Endodermal cell (in vitro differentiated cells): ENCODE data around the gene NDFIP2. TPM values are rescaled to one million over a fixed set of nuclear protein-coding genes. Genes with fewer than 3 reads are reported as not detected.

Experiments
- DNase-seq: peaks from one replicate; pipeline ENCODE4 v3.0.0-alpha.2; 2017
- H3K27ac ChIP-seq: 2 replicates; pipeline ENCODE4 v1.5.1; 2013; ENCODE audit warnings: mild to moderate bottlenecking, low read depth, low read length, moderate library complexity
- H3K27me3 ChIP-seq: 2 replicates; pipeline ENCODE4 v1.6.1; 2013; ENCODE audit warnings: mild to moderate bottlenecking, low read length, moderate library complexity; ENCODE audit not compliant: insufficient read depth, control insufficient read depth, poor library complexity, severe bottlenecking
- H3K36me3 ChIP-seq: 2 replicates; pipeline ENCODE4 v1.7.0; 2013; ENCODE audit warnings: mild to moderate bottlenecking, low read length, moderate library complexity; ENCODE audit not compliant: control insufficient read depth, insufficient read depth
- H3K4me1 ChIP-seq: one replicate; pipeline ENCODE4 v1.7.0; 2013; ENCODE audit warnings: low read length; ENCODE audit not compliant: control insufficient read depth, insufficient read depth
- H3K4me3 ChIP-seq: 2 replicates; pipeline ENCODE4 v1.5.1; 2013; ENCODE audit warnings: mild to moderate bottlenecking, low read length, moderate library complexity
- H3K9ac ChIP-seq: 2 replicates; pipeline ENCODE4 v1.6.1; 2013; ENCODE audit warnings: mild to moderate bottlenecking, low read length, moderate library complexity; ENCODE audit not compliant: poor library complexity, severe bottlenecking; ENCODE audit errors: extremely low read depth
- H3K9me3 ChIP-seq: 2 replicates; pipeline ENCODE4 v1.6.1; 2013; ENCODE audit warnings: mild to moderate bottlenecking, low read length, moderate library complexity; ENCODE audit not compliant: control insufficient read depth
- H3K27ac Mint-ChIP-seq: 2 replicates; pipeline ENCODE4 v1.8.0; 2020; ENCODE audit warnings: mixed read lengths
- H3K27me3 Mint-ChIP-seq: 2 replicates; pipeline ENCODE4 v1.8.0; 2021; ENCODE audit warnings: mild to moderate bottlenecking, mixed read lengths; ENCODE audit not compliant: insufficient read depth
- H3K36me3 Mint-ChIP-seq: 2 replicates; pipeline ENCODE4 v1.8.0; 2020; ENCODE audit warnings: low read depth, mixed read lengths
- H3K4me1 Mint-ChIP-seq: 2 replicates; pipeline ENCODE4 v1.8.0; 2020; ENCODE audit warnings: mixed read lengths
- H3K4me3 Mint-ChIP-seq: 2 replicates; pipeline ENCODE4 v1.8.0; 2020; ENCODE audit warnings: mild to moderate bottlenecking, moderate library complexity, mixed read lengths
- H3K9me3 Mint-ChIP-seq: 2 replicates; pipeline ENCODE4 v1.8.0; 2020; ENCODE audit warnings: mild to moderate bottlenecking, mixed read lengths
- CTCF ChIP-seq: fragments of 200-600 bp; sonication (generic); conservative IDR thresholded peaks from 2 replicates; pipeline ENCODE4 v1.5.0; 2021; ENCODE audit warnings: antibody characterized with exemption, mild to moderate bottlenecking
- WGBS, 2 experiments: methylation state at CpG; one replicate each; pipeline versions ENCODE4 v1.1.5 to v1.1.7; 2013; ENCODE audit warnings: missing lambda C conversion rate in 2 of 2, mixed read lengths in 1 of 2; ENCODE audit not compliant: insufficient coverage in 1 of 2, insufficient read length in 1 of 2; 5-methylcytosine and 5-hydroxymethylcytosine counted together
- total RNA-seq, 2 donors: library from RNA; stranded (reverse); fragmentation: NEBNext Ultra II Directional in 1 of 2; extraction: Animal tissue kit (Norgen Biotek cat#: 25700) in 1 of 2; gene quantifications; 2 replicates in 1 of 2; 3 replicates in 1 of 2; pipeline ENCODE4 v1.2.1, GENCODE V29; 2021

The NDFIP2 gene
- total RNA-seq, 2 donors from 2014 or later: 27.9 to 29.2 TPM

DNA sequence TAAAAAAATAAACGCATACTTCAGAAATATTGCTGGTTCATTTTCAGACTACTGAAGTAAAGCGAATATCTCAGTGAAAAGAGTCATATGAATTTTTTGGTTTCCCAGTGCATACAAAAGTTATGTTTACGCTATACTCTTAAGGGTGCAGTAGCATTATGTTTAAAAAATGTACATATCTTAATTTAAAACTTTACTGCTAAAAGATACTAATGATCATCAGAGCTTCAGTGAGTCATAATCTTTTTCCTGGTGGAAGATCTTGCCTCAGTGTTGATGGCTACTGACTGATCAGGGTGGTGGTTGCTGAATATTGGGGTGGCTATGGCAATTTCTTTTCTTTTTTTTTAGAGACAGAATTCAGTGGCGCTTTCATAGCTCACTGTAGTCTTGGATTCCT lies 48.9 kb downstream of the NDFIP2 start:
- DNase-seq: no peak
- H3K4me3 ChIP-seq: no peak overlapping the region

GRCh38 chr13:79530270-79530669 lies 49.3 kb downstream of the NDFIP2 start:
- no peak for DNase-seq
- H3K9ac ChIP-seq: no peak overlapping the region
- H3K36me3 ChIP-seq: no peaks in the 10 kb centered on the region
- H3K27me3 ChIP-seq: no peaks in the 10 kb centered on the region
- 89 to 91% methylated on average over 1 to 2 of the region's 2 CpGs for WGBS, 2 experiments
- no peaks in the 10 kb centered on the region for H3K9me3 ChIP-seq
- no peak for TF ChIP-seq CTCF
- H3K4me3 ChIP-seq: no peak overlapping the region
- no peak overlapping the region for H3K4me3 Mint-ChIP-seq
- H3K4me1 ChIP-seq: peaks cover 6% of the 10 kb centered on the region
- peaks cover 13% of the 10 kb centered on the region for H3K4me1 Mint-ChIP-seq
- peaks cover 2% of the 10 kb centered on the region for H3K36me3 Mint-ChIP-seq
- H3K27ac Mint-ChIP-seq: no peak overlapping the region
- H3K27ac ChIP-seq: no peak overlapping the region
- no peaks in the 10 kb centered on the region for H3K9me3 Mint-ChIP-seq
- no peaks in the 10 kb centered on the region for H3K27me3 Mint-ChIP-seq

More for the DNA sequence above, 48.9 kb downstream of the NDFIP2 start:
- no peak for TF ChIP-seq CTCF
- H3K4me3 Mint-ChIP-seq: no peak overlapping the region
- Histone ChIP-seq H3K27ac (no peak overlapping the region), H3K9me3 (no peaks in the 10 kb centered on the region), H3K9ac (no peak overlapping the region), H3K4me1 (peaks cover 3% of the 10 kb centered on the region), H3K36me3 (no peaks in the 10 kb centered on the region), H3K27me3 (no peaks in the 10 kb centered on the region)
- H3K27ac Mint-ChIP-seq: no peak overlapping the region
- H3K27me3 Mint-ChIP-seq: no peaks in the 10 kb centered on the region
- no peaks in the 10 kb centered on the region for H3K9me3 Mint-ChIP-seq
- H3K4me1 Mint-ChIP-seq: peaks cover 8% of the 10 kb centered on the region
- H3K36me3 Mint-ChIP-seq: peaks cover 2% of the 10 kb centered on the region
- 84 to 100% methylated on average over 2 to 4 of the region's 4 CpGs for WGBS, 2 experiments

- Histone ChIP-seq H3K9me3 (no peaks in the 10 kb centered on the region), H3K4me3 (no peak overlapping the region), H3K27ac (no peak overlapping the region), H3K36me3 (no peaks in the 10 kb centered on the region), H3K4me1 (peaks cover 6% of the 10 kb centered on the region), H3K27me3 (no peaks in the 10 kb centered on the region), H3K9ac (no peak overlapping the region)
- no peak overlapping the region for H3K4me3 Mint-ChIP-seq
- H3K4me1 Mint-ChIP-seq: peaks cover 21% of the 10 kb centered on the region
- 92 to 97% methylated on average over 7 of the region's 7 CpGs for WGBS, 2 experiments
- DNase-seq: no peak
- H3K27me3 Mint-ChIP-seq: no peaks in the 10 kb centered on the region
- no peaks in the 10 kb centered on the region for H3K9me3 Mint-ChIP-seq
- peaks cover 2% of the 10 kb centered on the region for H3K36me3 Mint-ChIP-seq
- no peak for TF ChIP-seq CTCF
- H3K27ac Mint-ChIP-seq: no peak overlapping the region
Observed at GRCh38 chr13:79531542-79532254, 50.7 kb downstream of the NDFIP2 start.
